ENCODE measurements around the gene KIF11.
A peak's percentile ranks its signal among the peaks of the same experiment; 100 is the strongest.

Gene KIF11

DNA sequence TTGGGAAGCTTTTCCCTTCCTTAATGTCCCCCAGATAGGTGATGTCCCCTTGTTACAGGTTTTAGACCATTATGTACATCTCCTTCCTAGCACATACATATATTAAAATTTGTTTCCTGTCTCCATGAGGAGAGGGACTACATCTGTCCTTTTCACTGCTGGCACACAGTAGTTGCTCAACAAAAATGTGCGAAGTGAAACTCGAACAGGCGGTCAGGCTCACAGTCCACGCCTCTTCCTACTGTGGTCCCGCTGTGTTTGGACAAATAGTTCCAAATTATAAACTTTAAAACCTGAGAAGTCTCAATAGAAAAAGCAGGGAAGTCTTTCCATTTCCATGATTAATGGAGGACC is 95.6 kb downstream of the KIF11 start:
- DNase-seq, result no peak

DNA sequence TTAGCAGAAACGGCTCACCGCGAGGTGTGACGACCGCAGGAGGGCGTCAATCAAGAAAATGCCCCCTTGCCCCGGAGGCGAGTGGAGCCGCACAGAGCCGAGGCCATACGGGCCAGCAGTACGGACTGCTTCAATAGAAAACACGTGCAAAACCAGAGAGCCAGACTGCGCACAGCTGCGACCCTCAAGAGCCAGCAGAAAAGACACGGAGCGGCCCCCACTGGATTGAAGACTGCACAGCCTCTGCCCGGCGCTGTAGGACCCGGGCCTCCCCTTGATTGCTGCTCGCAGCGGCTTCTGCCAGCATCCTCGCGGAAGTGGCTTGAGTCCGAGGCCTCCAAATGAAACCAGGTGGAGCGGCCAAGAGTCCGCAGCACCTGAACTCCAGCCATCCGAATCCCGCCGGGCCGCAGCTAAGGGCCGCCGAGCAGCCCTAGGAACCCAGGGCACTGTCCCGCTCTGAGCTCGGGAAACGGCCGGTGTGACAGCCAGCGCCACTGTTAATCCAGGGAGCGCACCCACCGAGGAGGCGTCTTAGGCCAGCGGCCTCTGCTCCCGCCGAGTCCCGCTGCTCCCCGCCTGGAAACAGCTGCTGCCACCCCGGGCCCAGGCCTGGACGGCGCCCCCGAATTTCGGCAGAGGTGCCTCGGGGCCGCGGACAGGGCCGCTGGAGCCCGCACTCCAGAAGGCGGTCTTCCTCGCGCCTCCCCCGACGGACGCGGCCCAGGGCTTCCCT is 96.2 kb downstream of the KIF11 start:
- DNase-seq, result peak; percentile 10

DNA sequence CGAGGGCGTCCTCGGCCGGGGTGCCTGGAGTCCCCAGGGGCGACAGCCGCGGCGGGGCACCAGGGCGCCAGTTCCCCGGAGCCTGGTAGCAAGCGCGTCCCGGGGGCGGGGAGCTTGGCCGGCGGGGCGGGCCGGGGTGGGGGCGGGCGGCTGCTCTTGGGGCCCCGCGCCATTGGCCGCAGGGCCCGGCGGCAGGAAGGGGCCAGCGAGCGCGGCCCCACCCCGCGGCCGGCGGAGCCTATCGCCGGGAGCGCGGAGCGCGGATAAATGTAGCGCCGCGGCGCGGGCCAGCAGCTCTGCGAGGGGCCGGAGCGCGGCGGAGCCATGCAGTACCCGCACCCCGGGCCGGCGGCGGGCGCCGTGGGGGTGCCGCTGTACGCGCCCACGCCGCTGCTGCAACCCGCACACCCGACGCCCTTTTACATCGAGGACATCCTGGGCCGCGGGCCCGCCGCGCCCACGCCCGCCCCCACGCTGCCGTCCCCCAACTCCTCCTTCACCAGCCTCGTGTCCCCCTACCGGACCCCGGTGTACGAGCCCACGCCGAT is 96.8 kb downstream of the KIF11 start, which contains the start of gene HHEX:
TSS of gene HHEX (plus strand) at position 293 of the 548 bp plus-strand sequence. CDS start at position 325, 32 bp downstream.
- no peak for DNase-seq

DNA sequence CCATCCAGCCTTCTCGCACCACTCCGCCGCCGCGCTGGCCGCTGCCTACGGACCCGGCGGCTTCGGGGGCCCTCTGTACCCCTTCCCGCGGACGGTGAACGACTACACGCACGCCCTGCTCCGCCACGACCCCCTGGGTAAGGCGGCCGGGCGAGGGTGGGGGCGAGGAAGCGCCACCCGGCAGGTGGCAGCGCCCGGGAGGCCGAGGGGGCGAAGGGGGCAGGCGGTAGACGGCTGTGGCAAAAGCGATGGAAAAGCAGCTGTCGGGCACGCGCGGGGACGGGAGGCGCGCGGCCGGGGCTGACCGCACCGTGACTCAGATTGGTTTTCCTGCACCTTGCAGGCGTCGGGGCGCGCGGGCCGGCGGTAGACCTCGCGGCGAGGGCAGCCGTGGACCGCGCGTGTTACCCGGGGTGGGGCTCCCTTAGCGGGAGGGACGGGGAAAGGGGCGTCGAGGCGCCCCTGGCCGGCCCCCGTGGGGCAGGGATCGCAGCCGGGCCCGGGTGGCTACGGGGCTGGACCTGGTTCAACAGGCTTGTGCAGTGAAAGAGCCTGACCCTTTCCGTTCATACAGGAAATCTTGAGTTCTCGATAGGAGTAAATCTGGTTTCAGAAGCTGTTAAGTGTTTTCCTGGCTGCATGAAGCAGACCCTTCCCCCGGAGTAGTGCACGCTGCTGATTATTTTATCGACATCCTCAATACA is 97.4 kb downstream of the KIF11 start:
- DNase-seq, result peak; percentile 19

DNA sequence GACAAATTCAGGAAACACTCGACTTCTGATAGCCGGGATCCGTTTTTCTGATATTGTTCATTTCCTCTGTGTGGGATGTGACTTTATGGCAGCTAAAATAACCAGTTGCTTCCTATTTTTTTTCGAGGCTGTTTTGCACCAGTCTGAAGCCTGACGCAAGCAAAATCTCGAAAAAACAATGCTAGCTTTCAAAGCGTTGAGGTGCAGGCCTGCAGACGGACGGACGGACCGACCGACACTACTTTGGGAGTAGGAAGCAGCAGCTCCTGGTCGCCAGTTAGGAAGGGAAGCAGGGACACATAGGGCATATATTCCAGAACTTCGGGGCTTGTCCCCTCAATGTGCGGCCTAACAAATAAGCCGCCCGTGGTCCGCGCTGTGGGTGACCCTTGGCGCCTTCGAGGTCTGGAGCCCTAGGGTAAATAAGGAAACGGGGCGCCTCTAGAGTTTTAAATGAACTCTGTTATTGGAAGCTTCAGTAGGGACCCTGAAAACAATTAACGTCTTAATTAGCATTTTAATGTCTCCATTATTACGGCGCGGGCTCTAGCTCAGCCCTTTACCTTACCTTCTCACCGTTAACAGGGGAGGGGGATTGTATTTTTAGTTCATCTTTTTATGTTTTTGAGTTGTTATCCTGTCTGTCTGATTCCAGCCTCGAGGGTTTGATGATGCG is 98.1 kb downstream of the KIF11 start:
- no peak for DNase-seq

DNA sequence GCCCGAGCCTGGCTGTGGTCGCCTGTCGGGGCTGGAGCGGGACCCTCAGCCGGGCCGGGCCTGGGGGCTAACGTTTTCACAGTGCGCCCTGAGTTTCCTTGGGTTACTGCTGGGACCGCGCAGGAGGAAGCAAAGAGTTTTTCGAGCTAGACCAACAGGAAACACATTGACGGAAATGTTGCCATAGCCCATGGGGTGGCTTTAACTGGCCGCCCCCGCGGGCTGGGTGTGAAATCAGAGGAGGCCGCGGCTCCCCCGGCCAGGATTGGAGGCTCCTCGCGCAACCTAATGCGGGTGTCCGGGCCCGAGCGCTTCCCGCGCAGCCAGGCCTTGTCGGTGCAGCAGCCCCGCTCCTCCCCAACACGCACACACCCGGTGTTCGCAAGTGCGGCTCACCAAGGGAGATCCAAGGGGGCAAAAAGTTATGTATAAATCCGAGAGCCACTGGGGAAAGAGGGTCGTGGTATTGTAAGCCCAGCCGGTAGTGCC is 98.7 kb downstream of the KIF11 start:
- DNase-seq, result no peak

DNA sequence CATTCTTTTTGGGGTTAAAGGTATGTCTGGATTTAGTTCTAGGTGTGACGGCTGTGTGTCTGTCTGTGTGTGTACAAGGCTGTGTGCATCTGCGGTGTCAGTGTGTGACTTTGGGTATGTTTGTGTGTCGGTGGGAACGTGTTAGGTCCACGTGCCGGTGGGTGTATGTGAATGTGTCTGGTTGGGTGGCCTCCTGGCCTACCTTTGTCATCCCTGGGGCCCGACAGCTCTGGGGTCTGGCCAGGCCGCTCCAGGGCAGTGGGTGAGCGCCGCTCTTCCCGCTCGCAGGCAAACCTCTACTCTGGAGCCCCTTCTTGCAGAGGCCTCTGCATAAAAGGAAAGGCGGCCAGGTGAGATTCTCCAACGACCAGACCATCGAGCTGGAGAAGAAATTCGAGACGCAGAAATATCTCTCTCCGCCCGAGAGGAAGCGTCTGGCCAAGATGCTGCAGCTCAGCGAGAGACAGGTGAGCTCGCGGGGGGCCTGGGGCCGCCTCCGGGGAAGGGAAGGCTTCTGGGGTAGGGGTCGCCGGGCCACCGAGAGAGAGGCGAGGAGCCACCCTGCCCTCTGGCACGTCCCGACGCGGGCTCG is 99.2 kb downstream of the KIF11 start:
- no peak for DNase-seq

DNA sequence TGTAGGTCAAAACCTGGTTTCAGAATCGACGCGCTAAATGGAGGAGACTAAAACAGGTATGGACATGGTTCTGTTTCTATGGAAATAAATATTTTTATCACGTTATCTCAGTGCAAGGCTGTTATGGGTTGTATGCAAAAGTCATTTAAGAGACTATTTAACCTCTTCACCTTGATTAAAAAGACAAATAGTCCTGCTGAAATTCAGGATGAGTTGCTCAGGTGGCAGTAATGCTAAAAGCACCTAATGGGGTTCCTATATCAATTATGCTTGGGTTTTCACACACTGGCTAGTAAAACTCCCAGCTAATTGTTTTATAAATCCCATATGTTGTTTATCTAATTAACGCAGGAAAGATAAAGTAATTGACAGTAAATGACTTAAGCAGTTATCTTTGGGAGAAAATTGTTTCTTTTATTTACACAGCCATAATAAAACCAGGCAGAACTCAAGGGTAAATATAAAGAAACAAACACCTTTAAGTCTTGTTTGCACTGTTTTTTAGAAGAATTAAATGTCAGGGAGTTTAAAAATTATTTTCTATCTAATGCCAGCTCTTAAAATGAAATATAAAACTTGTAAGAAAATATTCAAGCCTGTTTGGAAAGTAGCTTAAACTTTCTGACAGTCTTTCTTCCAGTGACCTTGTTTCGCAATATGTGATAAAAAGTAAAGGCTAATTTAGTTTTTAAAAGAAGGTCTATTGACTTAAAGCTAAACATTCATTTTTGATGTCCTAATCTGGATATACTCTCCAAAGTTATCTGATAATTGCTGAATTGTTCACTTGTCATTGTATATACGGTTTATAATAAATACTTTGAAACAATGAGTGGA is 100.0 kb downstream of the KIF11 start:
- peak; percentile 22 for DNase-seq

DNA sequence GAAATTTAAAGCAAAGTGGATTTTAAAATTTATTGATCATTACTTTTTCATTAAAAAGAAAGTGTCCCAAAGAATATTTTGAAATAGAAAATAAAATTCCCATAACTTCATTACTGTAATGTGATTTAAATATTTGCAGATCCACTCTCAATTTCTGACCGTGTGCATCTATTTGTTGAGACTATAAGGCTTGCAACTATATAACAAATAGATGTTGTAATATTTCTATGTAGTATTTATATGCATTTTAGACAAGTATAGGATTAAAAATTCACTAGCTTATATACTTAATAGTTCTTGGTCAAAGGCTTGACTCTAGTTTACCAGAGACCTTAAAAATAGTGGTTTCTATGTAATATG is 100.6 kb downstream of the KIF11 start:
- no peak for DNase-seq

DNA sequence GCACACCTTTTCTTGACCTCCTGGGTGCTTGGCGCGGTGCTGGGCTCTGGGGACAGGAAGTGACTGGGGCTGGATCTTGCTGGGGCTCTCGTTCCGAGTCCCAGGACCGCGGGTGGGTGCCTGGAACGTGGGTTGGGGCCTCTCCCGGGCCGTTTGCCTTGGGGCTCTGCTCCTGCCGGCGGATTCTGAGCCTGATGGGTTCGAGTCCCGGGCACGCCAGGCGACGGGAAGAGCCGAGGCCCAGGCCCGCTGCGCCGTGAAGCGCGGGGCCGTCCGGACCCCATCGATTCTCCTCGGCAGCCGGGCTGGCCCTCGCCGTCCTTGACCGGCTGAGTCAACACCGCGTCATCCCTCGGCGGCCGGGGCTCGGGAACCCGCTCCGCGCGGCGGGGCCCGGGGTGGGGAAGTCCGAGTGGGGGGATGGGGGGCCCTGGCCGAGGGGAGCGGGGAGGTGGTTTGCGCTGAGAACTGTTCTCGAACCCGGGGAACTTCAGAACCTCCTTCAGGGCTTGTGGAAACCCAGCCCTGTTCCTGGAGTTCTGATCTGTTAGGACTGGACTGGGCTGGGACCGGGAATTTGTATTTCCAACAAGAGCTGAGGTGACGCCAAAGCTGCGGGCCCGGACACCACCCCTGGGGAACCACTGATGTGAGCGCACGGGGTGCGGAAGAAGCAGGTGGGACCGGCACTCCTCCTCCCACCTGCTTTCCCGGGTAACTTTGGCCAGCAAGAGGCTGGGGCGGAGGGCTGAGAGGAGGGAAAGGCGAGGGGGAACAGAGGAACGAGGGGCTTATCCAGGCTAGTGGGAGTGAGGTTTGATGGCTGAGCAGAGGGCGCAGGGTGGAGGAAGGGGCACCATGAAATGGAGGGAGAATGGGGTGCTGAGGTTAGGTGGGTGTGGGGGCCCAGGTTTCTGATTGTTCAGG is 103.0 kb downstream of the KIF11 start:
- no peak for DNase-seq

DNA sequence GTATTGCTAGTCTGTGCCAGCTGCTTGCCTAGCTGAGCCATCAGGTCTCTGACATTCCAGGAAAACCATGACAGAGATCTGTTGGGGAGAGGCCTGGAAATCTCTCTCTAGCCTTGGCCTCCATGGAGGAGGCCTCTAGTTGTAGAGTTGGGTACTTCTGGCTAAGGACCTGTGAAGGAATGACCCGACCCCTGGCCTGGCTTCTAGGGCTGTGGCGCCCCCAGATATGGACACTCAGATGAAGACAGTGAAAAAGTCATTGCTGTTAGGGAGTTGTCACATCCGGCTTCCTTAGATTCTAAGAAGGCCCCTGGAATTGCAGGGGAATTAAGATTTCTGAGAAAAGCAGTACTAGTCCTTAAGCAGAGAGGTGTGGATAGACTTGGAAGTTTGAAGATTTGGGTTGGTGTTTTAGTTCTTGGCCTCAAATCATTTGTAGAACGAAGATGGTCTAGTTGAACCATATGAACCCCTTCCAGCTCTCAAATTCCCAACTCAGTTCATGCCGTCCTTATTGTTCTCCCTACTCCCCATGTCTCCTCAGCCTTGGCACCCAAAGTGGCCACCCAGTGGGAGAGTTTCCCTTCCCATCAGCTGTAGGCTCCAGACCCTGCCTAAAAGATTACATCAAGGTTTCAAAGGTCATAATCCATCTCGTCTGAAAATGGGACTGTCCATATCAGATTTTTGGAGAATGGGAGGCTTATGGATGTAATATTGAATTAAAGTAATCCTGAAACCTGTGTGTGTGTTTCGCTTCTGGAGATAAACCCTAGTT is 103.9 kb downstream of the KIF11 start:
- no peak for DNase-seq

DNA sequence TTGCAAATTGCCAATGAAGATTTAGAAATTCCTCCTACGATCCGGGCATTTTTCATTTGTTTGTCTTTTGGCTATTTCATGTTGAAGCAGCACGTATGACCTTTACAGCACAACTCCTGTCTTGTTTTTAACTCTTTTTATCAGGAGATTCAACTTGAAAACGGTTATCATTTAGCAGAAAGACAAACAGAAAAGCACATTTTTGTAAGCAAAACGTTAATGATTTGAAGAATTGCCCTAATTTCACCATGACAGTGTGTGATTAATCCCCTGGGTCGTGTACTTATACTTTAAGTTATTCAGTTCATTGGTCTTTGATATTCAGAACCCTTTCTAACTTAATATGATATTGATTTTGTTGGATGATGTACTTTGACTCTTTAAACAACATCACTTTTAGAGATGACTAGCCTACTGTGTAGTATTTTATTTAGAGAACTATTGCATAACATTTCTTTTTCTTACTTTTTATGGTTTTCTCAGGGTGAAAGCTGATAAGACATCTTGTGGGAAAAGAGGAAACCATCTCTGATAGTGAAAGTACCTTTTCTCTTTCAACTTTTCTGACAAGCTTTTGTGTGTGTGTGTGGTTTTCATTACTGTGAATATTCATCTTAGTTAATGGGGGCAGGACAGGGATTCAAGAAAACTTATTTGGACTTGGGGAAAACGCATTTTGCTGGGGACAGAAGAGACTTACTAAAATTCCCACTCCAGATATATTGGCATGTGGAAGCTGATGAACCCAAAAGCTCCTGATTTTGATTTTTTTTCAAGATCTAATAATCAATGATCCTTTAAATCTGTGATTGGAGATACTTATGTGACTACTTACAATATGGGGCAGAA is 105.0 kb downstream of the KIF11 start:
- no peak for DNase-seq

DNA sequence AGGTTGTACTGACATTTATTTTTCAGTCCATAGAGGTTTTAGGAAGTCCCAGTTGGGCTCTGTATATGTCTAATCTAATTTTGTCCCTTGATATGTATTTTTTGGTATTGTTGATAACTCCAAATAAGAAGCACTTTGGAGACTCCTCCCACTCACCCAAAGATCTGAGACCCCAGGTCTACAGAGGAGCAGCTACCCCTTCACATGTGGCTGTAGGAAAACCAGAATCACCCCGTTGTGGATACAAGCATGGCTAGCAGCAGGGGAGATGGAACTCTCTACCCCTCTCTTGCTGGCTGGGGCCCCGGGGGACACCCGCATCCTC is 106.2 kb downstream of the KIF11 start:
- DNase-seq, result no peak

DNA sequence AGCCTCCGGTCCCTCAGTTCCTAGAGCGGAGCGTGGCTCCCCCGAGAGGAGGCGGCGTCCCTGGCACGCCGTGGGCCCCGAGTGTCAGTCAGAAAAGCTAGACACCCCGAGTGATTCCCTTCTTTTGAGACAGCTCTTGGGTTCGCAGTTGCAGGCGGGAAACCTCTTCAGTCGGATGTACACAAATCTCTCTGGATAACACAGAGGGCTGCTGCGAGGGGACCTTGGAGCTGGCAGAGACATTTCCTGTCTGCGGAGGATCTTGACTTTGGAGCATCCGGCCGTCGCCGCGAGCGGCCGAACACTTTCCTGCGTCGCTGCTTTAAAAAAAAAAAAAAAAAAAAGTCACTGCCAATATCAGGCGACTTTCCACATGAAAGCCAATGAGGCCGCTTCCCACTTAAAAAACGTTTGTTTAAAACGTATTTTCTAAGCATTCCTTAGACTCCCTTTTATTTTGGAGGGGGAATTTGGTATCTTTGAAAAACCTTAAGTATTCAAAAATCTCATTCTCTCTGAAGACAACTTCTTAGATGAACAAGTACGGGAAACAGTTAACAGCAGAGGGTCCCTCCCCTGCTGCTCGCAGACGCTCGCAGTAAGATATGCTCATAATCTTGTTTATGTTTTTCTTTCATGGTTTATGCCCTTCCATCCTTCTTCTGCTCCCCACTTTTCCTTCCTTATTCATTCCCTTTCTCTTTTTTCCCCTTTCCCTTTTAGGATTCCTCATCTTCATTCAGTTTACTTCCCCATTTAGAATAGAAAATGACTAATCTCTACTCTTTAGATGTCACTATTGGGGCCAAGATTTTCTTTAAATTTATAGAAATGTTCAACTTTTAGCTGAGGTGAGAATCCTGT is 106.8 kb downstream of the KIF11 start:
- no peak for DNase-seq

DNA sequence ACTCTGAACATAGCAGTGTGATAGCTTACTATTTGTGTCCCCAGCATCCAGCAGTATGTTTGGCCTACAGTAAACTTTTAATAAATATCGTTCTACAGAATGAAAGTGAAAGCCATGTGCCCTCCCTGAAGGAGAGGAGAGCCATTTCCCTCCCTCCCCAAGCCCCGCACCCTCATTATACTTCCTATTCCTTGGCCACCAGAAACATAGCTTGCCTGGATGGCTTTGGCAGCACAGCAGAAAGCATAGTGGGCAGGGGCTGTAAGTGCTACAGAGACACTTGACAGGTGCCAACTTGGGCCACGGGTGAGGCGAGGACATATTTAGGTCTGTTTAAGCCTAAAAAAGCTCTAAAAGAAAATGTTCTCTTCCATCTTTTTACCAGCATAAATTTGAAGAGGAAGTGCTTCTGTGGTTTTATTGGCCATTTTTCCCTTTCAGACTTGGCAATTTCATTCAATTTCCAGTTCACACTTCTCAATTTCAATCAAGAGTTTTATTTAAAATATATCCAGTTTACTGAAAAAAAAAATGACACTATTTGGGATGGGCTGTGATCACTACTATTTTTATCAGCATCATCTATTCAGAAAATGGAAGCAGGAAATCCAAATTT is 109.5 kb downstream of the KIF11 start:
- DNase-seq, result no peak

Measured in NCI-H748 treated with DMSO at 0.1 percent for 48 hours (cell line).